Activated gamma-delta T cell treated with anti-CD3 and anti-CD28 coated beads, Interleukin-2, amount 50 U/mL, for 16 hours (primary cell): ENCODE measurements around the gene CSTF2.
"Not testable (repeated sequence)": the region's sequence is repeated elsewhere in the genome, so short reads cannot be mapped to it uniquely, and the experiment has no call there.

Experiments
- DNase-seq: peaks from one replicate; pipeline ENCODE4 v3.0.0-alpha.2; 2020; ENCODE audit warnings: low read depth

The CSTF2 gene, protein sequence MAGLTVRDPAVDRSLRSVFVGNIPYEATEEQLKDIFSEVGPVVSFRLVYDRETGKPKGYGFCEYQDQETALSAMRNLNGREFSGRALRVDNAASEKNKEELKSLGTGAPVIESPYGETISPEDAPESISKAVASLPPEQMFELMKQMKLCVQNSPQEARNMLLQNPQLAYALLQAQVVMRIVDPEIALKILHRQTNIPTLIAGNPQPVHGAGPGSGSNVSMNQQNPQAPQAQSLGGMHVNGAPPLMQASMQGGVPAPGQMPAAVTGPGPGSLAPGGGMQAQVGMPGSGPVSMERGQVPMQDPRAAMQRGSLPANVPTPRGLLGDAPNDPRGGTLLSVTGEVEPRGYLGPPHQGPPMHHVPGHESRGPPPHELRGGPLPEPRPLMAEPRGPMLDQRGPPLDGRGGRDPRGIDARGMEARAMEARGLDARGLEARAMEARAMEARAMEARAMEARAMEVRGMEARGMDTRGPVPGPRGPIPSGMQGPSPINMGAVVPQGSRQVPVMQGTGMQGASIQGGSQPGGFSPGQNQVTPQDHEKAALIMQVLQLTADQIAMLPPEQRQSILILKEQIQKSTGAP

DNA sequence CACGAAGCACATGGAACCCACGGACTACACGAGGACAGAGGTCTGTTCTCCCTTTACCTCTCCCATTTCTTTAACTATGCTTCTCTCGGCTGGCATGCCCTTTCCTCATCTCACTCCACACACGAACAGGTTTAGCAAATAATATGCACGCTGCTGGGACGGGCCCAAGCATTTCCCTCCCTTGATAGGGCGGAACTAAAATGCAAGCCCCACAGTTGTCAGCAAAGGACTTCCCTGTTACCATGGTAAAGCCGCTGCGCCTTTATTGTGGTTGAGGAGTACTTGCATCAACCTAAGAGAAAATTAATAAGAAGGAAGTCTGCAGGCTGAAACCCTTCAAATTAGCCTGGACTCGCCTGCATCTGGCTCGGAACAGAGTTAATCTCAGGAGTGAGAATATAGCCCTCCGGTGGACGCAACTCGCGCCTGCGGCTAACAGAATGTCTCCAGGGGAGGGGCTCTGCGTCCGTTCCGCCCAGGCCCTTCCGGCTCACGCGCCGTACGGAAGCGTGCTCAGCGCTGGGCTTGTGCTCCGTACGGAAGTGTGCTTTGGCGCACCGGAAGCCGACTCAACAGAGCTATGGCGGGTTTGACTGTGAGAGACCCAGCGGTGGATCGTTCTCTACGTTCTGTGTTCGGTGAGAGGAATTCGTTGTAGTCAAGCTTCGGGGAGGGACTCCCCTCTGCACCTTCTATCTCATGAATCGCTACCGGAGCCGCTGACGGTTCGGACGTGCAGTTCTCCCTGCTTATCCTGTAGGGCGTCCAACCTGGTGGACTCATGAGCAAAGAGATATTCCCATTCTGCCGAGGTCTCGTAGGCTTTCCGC is at the start of gene CSTF2:
Gene CSTF2 (plus strand): TSS at position 555 of the 830 bp plus-strand sequence. CDS start 26 bp downstream, at position 581.
- peak; percentile 59 for DNase-seq

DNA sequence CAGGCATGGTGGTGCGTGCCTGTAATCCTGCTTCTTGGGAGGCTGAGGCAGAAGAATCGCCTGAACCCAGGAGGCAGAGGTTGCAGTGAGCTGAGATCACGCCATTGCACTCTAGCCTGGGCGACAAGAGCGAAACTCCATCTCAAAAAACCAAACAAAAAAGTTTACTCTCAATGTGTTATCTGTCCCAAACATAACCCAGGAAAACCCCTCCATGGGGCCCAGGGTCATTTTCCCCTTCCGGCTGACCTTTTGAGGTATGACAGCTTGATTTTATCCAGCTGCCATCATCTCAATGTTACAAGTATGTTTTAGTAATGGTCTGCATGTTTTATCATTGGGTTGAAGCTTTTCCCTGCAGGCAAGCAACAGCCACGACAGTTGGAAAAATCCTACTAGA is 23.8 kb upstream of the CSTF2 start:
- DNase-seq: not testable (repeated sequence)

DNA sequence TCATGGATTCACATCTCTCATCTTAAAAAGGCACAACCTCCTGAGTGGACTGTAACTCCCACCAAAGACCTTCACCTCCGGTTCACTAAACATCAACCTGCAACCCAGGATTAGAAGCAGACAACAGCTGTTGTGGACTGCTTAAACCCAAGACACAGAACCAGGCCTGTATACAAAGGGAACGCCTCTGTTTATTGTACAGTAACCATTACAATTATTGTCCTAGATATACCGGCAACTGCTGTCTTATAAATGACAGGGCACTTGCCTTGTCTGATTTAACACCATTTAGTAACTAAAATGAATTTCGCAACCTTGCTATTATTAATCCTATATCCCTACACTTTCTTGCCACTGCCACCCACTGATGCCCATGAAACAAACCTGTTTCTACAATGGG is 22.8 kb upstream of the CSTF2 start:
- no peak for DNase-seq

DNA sequence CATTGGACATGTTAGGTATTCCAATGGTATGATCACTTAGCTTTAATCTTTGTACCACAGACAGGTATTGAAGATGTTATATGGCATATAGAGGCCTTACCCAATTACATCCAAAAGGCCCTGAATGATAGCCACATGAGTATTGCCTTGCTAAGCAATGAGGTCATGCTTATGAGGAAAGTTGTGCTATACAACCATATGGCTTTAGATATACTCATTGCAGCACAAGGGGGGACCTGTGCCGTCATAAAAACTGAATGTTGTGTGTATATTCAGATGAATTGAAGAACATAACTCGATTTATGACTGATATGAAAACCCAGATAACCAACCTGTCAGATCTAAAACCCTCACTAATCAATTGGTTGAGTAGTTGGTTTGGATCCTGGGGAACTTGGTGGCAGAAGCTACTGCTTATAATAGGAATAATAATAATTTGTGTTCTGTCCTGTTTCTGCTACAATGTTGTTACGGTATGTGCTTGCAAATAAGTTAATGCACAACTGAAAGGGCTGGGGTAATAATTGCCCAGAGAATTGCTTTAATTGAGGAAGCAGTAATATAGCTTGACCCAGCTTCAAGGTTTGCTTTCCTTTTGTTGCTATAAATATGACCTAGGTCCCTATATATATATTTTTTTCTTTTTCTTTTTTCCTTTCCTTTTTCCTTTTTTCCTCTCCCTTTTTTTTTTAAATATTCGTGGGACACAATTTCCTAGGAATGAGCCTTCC is 21.5 kb upstream of the CSTF2 start:
- no peak for DNase-seq

DNA sequence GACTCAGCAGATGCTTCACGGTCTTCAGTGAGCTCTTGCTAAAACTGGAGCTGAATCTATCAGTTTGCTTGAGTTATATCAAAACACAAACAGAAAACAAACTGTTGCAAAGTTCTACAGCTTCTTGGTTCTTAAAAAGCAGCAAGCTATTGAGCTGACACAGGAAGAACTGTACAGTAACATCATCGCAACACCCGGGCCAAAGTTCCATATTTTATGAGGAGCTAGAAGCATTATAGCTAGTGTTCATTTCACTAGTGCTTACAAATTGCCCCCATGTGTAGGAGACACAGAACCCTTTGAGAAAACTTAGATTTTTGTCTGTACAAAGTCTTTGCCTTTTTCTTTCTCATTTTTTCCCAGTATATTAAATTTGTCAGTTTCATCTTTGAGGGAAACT is 17.3 kb upstream of the CSTF2 start:
- no peak for DNase-seq

DNA sequence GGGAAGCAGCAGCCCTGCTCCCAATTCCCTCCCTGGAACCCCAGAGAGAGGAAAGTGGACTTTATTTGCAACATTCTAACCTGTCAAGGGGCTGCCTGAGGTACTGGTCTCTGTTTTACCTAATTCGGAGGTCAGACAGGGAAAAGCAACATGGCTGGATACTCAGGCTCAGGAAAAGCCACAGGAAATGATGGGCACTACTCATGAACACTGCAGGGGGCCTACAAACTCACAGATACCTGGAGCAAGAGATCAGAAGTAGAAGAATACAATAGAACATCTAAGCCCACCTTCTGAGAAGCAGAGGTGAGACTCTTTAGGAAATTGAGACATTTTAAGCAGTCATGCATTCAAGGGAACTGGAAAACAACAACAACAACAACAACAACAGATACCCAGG is 15.4 kb upstream of the CSTF2 start:
- no peak for DNase-seq

DNA sequence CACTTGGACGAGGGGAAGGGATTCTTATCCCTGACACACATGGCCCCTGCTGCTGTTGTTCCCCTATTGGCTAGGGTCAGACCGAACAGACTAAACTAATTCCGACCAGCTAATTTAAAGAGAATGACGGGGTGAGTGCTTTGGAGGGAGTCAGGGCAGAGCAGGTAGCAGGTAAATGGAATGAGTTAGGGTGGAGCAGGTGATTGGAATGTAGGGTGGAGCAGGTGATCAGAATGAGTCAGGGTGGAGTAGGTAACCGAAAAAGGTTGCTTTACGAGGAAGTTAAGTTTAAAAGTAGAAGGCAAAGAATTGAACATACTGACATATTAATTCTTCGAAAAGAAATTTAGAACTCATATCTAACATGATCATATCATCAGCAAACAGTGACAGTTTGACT is 11.9 kb upstream of the CSTF2 start:
- DNase-seq: not testable (repeated sequence)

DNA sequence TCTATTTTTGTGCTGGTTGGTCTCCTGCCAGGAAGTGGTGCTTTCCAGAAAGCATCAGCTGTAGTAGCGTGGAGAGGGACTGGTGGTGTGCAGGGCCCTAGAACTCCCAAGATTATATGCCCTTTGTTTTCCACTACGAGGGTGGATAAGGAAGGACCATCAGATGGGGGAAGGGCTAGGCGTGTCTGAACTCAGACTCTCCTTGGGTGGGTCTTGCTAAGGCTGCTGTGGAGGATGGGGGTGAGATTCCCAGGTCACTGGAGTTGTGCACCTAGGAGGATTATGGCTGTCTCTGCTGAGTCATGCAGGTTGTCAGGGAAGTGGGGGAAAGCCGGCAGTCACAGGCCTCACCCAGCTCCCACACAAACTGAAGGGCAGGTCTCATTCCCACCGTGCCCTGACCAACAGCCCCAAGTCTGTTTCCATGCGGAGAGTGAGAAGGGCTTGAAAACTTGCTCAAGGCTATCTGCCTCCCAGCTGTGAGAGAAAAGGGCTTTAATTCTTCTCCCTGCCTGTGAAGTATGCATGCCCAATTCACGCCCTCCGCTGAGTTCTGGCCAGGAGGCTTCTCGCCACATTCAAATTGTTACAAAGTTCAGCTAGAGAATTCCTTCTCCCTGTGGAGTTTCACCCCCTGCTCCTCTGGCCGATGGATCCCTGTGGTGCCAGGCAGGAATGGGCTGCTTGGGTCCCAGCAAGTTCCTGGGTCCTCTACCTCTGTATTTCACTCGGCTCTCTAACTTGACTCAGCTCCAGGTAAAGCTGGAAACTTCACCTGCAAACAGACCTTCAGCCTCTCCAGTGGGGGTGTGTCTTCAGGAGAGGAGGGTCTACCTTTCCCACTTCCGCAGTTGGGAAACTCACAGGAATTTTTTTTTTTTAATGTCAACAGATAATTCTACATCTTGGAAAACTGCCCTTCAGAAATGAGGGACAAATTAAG is 7.7 kb upstream of the CSTF2 start:
- DNase-seq: no peak

DNA sequence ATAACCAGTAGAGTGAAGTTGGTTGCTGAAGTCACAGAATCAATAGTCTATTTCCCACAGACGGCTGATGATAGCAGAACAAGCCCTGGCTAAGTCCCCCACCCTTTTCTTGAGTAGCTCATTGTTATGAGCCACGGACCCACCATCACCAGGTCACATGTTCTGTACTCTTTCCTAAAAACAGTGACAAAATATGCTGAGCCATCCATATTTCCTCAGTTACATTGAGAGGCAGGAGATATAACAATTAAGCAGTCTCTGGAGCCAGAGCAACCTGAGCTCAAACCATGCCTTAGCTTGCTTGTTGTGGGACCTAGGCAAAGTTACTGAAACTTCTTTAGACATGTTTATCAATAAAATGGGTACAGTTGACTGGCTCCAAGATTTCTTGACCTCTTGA is 2.9 kb upstream of the CSTF2 start:
- DNase-seq: no peak

DNA sequence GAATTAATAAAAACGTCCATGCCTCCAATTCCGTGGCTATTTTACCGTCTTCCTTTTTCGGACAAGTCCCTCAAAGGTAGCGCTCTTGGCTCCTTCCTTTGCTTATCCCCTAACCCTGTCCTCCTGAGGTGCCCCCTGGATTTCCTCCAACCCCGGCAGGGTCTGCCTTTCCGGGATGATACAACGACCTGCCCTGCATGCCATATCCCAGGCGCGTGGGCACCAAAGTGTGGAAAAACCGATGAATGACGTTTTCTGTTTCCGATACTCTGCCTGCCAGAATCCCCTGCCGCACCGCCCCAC is 706 bp upstream of the CSTF2 start:
- DNase-seq: no peak

DNA sequence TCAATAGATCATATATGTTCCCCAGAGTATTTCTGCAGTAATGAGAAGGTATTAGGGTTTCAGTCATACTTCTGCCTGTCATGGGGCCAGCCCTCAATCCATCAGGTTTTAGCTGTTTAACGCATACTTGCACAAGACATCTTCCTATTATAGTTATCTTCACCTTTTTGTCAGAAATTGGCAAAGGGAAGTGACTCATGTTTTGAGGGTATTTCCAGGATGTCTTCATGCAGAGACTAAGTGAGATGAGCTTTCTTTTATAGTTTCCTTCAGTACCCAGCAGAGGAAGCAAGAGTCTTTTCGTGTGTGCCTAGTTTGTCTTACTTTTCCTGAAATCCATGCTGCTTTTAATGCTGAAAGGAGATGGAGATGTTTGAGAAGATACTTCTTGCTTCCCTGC is 9.5 kb downstream of the CSTF2 start:
- no peak for DNase-seq

DNA sequence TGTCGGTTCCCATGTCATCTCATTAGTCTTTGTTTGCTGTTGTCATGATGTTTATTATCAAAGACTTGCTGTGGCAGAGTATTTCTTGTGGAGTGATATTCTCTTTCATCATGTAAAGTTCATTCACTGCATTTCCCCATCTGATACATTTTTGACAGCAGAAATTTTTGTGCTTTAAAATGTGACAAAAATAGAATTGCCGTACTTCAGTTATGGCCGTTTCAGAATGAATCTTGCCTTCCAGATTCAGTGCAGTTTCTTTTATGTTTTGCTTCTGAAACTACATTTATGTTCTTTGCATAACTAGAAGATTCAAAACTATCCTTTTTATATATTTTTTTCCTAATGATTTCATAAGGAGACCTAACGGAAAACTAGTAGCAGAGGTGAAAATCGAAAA is 10.0 kb downstream of the CSTF2 start:
- no peak for DNase-seq

DNA sequence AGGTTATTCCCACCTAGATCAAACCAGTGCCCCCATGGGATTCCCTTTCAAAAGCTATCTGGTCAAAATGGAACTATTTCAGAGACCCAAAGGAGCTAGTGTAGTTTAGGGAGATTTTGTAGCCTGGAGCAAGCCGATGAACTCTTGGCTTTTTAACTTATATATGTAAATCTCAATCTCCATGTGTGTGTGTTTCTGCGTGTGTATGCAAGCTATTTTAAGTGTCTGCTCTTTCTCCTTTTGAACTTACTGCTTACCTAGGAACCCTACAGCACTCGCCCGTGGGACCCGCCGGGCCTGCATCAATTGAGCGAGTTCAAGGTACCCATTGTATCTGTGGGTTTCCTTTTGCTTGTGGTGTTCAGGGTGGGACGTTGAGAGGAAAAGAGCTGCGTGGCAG is 10.4 kb downstream of the CSTF2 start:
- DNase-seq: no peak

DNA sequence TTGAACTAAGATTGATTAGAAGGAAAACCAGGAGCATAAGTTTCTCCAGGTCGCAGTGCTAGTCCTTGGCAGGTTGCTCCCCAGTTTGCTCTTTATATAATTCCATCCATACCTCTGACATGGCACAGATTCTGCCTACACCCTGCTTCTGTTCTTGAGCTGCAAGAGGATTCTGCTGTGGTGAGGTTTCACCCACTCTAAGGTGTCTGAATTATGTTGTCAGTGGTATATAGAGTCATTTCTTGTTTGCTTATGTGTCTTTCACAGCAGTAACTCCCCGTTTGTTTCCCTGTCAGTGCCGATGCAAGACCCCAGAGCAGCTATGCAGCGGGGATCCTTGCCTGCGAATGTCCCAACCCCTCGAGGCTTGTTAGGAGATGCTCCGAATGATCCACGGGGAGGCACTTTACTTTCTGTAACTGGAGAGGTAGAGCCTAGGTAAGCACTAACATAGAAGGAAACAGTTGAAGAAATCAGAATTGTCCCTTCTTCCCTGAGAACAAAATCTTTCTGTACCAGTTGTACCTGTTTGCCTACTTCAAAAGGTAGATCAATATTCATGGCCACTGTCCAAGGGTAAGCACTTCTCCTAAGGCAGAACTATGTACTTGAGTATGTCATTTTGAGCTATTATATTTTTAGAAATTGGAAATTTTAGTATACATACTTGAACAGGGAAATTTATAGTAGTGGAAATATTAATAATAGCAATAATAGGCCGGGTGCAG is 11.2 kb downstream of the CSTF2 start:
- no peak for DNase-seq

DNA sequence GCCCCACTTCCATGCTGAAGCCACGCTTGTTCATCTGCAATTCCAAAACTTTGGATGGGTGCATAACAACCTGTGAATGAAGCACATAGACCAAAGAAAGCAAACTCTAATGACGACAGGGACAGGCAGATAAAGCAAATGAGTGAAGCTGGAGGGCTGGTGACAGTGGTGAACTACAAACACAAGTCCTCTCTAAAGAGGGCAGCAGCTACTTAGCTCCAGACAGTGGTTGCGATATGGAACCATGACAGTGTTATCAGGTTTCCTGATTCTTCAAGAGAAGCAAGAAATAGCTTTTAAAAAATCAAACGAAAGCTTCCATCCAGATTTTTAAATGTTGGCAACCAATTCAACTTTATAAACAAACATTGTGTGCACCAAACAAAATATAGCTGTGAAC is 30.1 kb downstream of the CSTF2 start:
- DNase-seq: no peak

DNA sequence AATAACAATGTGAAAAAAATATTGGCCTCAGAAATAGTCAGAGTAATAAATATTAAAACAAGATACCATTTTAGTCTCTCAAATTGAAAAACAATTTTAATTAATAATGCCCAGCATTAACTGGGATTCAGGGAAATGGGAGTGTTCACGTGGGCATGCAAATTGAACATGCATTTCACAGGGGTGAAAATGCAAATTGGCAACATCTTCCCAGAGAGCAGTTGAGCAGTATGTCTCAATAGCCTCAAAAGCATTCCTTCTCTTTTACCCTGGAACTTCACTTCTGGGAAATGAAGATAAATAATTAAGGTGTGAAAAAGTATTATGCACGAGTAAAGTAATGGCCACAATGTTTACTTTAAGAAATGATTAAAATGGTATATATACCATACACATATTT is 32.6 kb downstream of the CSTF2 start:
- no peak for DNase-seq

DNA sequence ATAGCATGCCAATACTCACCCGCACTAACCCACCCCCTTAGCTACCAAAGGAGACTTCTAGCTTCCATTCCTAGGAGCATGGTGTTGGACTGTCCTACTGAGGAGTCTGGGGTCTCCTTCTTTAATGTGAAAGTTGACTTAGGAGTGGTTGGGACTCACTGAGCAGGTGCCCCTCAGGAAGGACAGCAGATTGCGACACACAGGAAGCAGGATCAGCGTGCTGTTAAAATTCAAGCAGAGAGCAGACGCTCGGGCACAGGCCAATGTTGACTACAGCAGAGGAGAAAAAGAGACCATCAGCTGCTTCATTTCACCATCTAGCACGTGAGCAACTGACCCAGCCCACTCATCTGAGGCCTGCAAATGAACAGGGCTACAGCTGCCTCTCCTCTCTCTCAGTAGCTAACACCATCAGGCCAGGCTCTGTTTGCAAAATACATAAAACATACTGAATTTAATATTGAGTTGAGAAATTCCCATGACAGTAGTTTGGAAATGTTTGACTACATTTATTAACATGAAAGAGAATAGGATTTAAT is 43.2 kb downstream of the CSTF2 start:
- no peak for DNase-seq

DNA sequence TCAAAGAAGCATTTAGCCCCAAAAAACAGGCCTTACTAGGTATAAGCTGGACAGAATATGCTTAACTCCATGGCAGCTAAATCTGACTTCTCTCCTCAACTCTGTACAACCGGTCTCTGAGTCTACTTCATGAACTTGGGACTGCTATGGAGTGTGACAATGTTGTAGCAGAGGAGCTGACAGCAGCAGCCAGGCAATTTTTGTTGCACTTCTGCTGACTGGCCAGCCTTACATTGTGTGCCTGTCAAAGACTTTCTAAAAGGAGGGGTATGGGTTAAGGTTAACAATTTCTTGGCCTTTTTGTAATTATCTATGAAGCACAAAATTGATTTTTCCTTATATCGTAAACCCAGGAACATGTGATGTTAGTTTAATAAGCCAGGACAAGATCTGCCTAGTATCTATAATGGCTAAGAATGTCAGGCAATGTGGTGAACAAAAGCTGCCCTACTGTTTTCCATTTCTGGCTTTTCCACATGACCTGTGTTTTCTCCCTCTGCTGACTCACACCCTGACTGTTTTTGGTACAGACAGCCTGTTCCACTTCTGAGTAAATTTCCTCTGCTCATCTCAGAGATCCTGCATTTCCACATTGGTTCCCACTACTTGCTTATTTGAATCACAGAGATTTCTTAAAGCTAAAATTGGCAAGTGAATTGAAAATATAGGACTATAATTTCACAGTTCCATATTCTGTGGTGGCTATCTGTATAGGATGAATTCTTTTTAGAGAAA is 44.6 kb downstream of the CSTF2 start:
- DNase-seq: no peak

DNA sequence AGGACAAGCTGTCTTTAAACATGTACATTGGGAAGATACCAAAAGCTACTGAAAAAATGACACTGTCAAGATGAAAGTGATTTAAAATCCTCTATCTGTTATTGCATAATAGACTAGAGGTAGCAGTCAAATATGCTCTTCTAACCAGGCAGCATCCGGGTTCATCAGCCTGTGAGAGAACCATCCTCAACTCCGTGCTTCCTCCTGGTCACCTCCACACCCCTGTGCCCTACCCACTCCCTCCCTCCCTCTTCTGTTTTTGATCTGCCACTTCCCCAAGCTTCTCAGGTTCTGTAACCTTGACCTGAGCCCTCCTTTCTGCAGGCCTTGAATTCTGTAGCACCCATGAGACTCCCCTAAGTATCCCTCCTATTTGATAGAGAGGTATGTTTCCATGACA is 48.1 kb downstream of the CSTF2 start:
- no peak for DNase-seq

DNA sequence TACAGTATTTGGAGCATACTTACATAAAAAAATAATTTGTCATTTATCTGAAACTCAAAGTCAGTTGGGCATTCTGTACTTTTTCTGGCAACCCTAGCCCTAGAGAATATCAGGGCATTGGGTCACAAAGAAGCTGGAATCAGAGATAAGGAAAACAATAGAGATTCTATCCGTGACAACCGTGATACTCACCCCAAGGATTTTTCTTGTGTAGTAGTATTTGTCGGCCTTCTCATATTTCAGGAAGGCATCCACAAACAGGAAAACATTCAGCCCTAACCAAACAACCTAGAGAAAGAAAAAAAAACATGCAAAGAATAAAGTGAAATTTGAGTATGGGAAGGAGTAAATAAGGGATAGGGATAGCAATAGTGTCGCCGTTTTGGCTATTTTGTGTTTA is 50.3 kb downstream of the CSTF2 start:
- no peak for DNase-seq
